ENCODE data around the gene TAMALIN.

DNA sequence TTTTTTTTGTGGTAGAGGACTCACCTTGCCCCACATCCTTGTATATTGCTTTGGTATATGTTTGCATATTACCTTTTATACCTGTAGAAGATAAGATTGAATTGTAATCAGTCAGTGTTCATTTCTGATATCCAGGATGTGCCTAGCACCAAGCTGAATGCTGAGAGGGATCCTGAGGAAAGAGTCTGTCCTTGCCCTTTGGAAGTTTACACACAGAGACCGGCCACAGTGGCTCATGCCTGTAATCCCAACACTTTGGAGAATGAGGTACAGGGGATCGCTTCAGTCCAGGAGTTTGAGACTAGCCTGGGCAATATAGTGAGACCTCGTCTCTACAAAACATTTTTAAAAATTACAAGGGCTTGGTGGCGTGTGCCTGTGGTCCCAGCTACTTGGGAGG lies 46.8 kb upstream of the TAMALIN start:
- no peak for TF ChIP-seq FOXK2 (IDR thresholded peaks at IDR 0.05)
- no peak for TF ChIP-seq ZNF384 (IDR thresholded peaks at IDR 0.05)
- TF ChIP-seq ELF4 (IDR thresholded peaks at IDR 0.05): no peak
- no peak for TF ChIP-seq LEF1 (IDR thresholded peaks at IDR 0.05; ENCODE audit: borderline replicate concordance)
- TF ChIP-seq SP1 (IDR thresholded peaks at IDR 0.05): no peak
- no peak for TF ChIP-seq BHLHE40 (IDR thresholded peaks at IDR 0.05; ENCODE audit: borderline replicate concordance)
- no peak for TF ChIP-seq SUZ12 (IDR thresholded peaks at IDR 0.05)
- no peak for TF ChIP-seq ARNT (IDR thresholded peaks at IDR 0.05)
- TF ChIP-seq FOXM1 (IDR thresholded peaks at IDR 0.05; ENCODE audit: borderline replicate concordance): no peak
